ENCODE results near the gene ACR.
"Not testable (repeated sequence)": the region's sequence is repeated elsewhere in the genome, so short reads cannot be mapped to it uniquely, and the experiment has no call there.

Gene ACR

GRCh38 chr22:50733521-50734342, 4.3 kb upstream of the ACR start:
- no peak for DNase-seq

- DNase-seq: no peak
Observed at GRCh38 chr22:50734343-50734771, 3.6 kb upstream of the ACR start.

GRCh38 chr22:50734986-50735738, 2.8 kb upstream of the ACR start:
- DNase-seq: no peak

- no peak for DNase-seq
Observed at GRCh38 chr22:50735739-50736030, 2.3 kb upstream of the ACR start.

GRCh38 chr22:50738649-50739227, 734 bp downstream of the ACR start:
- DNase-seq: no peak

GRCh38 chr22:50739279-50739691, 1.3 kb downstream of the ACR start:
- no peak for DNase-seq

GRCh38 chr22:50739894-50740293, 1.9 kb downstream of the ACR start:
- DNase-seq: no peak

- DNase-seq: not testable (repeated sequence)
Observed at GRCh38 chr22:50740714-50741113, 2.7 kb downstream of the ACR start.

GRCh38 chr22:50744424-50744823, 6.4 kb downstream of the ACR start:
- DNase-seq: not testable (repeated sequence)

GRCh38 chr22:50747521-50747920, 9.5 kb downstream of the ACR start:
- not testable (repeated sequence) for DNase-seq

- not testable (repeated sequence) for DNase-seq
Observed at GRCh38 chr22:50748630-50749029, 10.6 kb downstream of the ACR start.

- not testable (repeated sequence) for DNase-seq
Observed at GRCh38 chr22:50749302-50750074, 11.5 kb downstream of the ACR start.

- DNase-seq: not testable (repeated sequence)
Observed at GRCh38 chr22:50755251-50755650, 17.2 kb downstream of the ACR start.

- DNase-seq: not testable (repeated sequence)
Observed at GRCh38 chr22:50756406-50756805, 18.4 kb downstream of the ACR start.

- not testable (repeated sequence) for DNase-seq
Observed at GRCh38 chr22:50756949-50757491, 19.0 kb downstream of the ACR start.

- peak in 1 of 2 experiments; percentile 5 for DNase-seq
Observed at GRCh38 chr22:50759597-50760341, 21.8 kb downstream of the ACR start.

GRCh38 chr22:50761829-50762228, 23.8 kb downstream of the ACR start:
- not testable (repeated sequence) for DNase-seq

- not testable (repeated sequence) for DNase-seq
Observed at GRCh38 chr22:50764288-50764687, 26.3 kb downstream of the ACR start.

GRCh38 chr22:50775132-50775531, 37.1 kb downstream of the ACR start:
- DNase-seq: peak in 1 of 2 experiments; percentile 15

- not testable (repeated sequence) for DNase-seq
Observed at GRCh38 chr22:50777631-50778030, 39.6 kb downstream of the ACR start.

GRCh38 chr22:50780244-50780643, 42.2 kb downstream of the ACR start:
- not testable (repeated sequence) for DNase-seq

GRCh38 chr22:50782253-50782652, 44.2 kb downstream of the ACR start:
- not testable (repeated sequence) for DNase-seq

Data from NCI-H446 (cell line).